Sigmoid colon (tissue), 7 donors: Measurements from ENCODE around the gene TMEM214. TPM values are rescaled to one million over a fixed set of nuclear protein-coding genes. Genes with fewer than 3 reads are reported as not detected.

Source experiments
- DNase-seq: peaks from one replicate; pipeline ENCODE4 v3.0.0-alpha.2; 2019
- H3K27ac ChIP-seq, 4 donors: fragments of 200-600 bp; sonication (generic); one replicate each; pipeline ENCODE4 v1.5.1; 2016 to 2019; ENCODE audit warnings: mild to moderate bottlenecking in 1 of 4
- H3K27me3 ChIP-seq, 3 donors: fragments of 200-600 bp; sonication (generic); one replicate each; pipeline ENCODE4 v1.5.1; 2019; ENCODE audit warnings: mild to moderate bottlenecking in 1 of 3
- H3K36me3 ChIP-seq, 4 donors: fragments of 200-600 bp; sonication (generic); one replicate each; pipeline ENCODE4 v1.5.1; 2016 to 2019
- H3K4me1 ChIP-seq, 4 donors: fragments of 200-600 bp; sonication (generic); one replicate each; pipeline ENCODE4 v1.5.1; 2017 to 2019
- H3K4me3 ChIP-seq, 4 donors: fragments of 200-600 bp; sonication (generic); one replicate each; pipeline ENCODE4 v1.5.1; 2017 to 2019; ENCODE audit warnings: mild to moderate bottlenecking in 2 of 4, moderate library complexity in 1 of 4
- H3K9me3 ChIP-seq, 4 donors: fragments of 200-600 bp in 3 of 4; sonication (generic) in 3 of 4; one replicate each; pipeline versions ENCODE4 v1.5.1 to v1.6.1; 2013 to 2019
- EP300 ChIP-seq, 4 donors: sonication (generic); formaldehyde crosslinking; IDR thresholded peaks; one replicate each; pipeline ENCODE4 v1.6.1; 2017; ENCODE audit warnings: antibody characterized with exemption in 4 of 4
- POLR2A ChIP-seq, 2 donors: fragments of 450-650 bp; IDR thresholded peaks; one replicate each; pipeline ENCODE4 v1.6.1; 2016; ENCODE audit warnings: antibody characterized with exemption in 2 of 2, mild to moderate bottlenecking in 2 of 2, moderate library complexity in 2 of 2
- POLR2AphosphoS5 ChIP-seq, 4 donors: sonication (generic); formaldehyde crosslinking; IDR thresholded peaks; one replicate each; pipeline ENCODE4 v1.6.1; 2017; ENCODE audit warnings: antibody characterized with exemption in 4 of 4
- WGBS, 2 donors: extraction: QIAGEN DNeasy Blood & Tissue Kit; methylation state at CpG; one replicate each; pipeline ENCODE4 v1.1.7; 2013; 5-methylcytosine and 5-hydroxymethylcytosine counted together
- intact Hi-C: fragments of 100-400 bp; cut with DNase I; formaldehyde crosslinking; loops from one replicate; pipeline ENCODE4 v1.15.1; 2023
- polyA plus RNA-seq, 3 donors: library from polyadenylated mRNA; stranded (reverse); fragments of 200-250 nt; gene quantifications; one replicate each; pipeline ENCODE4 v1.2.3, GENCODE V29; 2013
- total RNA-seq, 4 donors: library from RNA; depleted of rRNA; stranded (reverse); fragments of >200 nt; gene quantifications; one replicate each; pipeline ENCODE4 v1.1.0, GENCODE V29; 2016
- TF ChIP-seq, protein P1 (sequence below), 4 experiments: fragments of 450-650 bp in 3 of 4; fragments of 200-600 bp in 1 of 4; IDR thresholded peaks; one replicate each; pipeline ENCODE4 v1.5.1; 2016 to 2019; ENCODE audit warnings: antibody characterized with exemption in 4 of 4, mild to moderate bottlenecking in 3 of 4, moderate library complexity in 2 of 4
- donor health status: healthy with polysubstance abuse.
- donor health status: Bipolar disorder and iron deficiency.
- donor health status: healthy.

TMEM214 gene
- total and polyA plus RNA-seq, 7 donors = 16.0 to 65.7 (median 33.9) TPM

DNA sequence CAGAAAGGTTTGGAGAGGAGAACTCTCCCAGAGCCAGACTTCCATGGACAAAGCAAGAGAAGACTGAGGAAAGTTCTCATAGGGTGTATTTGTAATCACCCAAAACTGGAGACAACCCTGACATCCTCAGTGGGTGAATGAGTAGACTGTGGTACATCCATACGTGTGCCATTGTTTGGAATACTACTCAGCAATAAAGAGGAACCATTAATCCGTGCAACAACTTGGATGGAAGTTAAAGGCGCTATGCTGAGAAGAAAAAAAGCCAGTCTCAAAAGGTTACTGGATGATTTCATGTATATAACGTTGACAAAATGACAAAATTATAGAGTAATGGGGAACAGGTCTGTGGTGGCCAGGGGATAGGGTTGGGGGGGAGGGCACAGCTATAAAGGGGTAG is 24.1 kb upstream of the TMEM214 start:
- peaks cover 0 to 3% (median 0%) of the 10 kb centered on the region in 4 donors for H3K4me1 ChIP-seq
- WGBS, 2 donors = 90 to 91% methylated on average over 4 of the region's 4 CpGs
- no peaks in the 10 kb centered on the region for H3K9me3 ChIP-seq
- intact Hi-C loops = no loop called here
- H3K4me3 ChIP-seq = no peak overlapping the region
- no peak for TF ChIP-seq POLR2AphosphoS5 (IDR thresholded peaks at IDR 0.05)
- no peak for TF ChIP-seq POLR2A (IDR thresholded peaks at IDR 0.05)
- TF ChIP-seq EP300 (IDR thresholded peaks at IDR 0.05) = no peak
- TF ChIP-seq, protein P1, sequence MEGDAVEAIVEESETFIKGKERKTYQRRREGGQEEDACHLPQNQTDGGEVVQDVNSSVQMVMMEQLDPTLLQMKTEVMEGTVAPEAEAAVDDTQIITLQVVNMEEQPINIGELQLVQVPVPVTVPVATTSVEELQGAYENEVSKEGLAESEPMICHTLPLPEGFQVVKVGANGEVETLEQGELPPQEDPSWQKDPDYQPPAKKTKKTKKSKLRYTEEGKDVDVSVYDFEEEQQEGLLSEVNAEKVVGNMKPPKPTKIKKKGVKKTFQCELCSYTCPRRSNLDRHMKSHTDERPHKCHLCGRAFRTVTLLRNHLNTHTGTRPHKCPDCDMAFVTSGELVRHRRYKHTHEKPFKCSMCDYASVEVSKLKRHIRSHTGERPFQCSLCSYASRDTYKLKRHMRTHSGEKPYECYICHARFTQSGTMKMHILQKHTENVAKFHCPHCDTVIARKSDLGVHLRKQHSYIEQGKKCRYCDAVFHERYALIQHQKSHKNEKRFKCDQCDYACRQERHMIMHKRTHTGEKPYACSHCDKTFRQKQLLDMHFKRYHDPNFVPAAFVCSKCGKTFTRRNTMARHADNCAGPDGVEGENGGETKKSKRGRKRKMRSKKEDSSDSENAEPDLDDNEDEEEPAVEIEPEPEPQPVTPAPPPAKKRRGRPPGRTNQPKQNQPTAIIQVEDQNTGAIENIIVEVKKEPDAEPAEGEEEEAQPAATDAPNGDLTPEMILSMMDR (IDR thresholded peaks at IDR 0.05) = no peak
- no peaks in the 10 kb centered on the region for H3K27me3 ChIP-seq
- no peaks in the 10 kb centered on the region for H3K36me3 ChIP-seq
- no peak for DNase-seq
- no peak overlapping the region for H3K27ac ChIP-seq

DNA sequence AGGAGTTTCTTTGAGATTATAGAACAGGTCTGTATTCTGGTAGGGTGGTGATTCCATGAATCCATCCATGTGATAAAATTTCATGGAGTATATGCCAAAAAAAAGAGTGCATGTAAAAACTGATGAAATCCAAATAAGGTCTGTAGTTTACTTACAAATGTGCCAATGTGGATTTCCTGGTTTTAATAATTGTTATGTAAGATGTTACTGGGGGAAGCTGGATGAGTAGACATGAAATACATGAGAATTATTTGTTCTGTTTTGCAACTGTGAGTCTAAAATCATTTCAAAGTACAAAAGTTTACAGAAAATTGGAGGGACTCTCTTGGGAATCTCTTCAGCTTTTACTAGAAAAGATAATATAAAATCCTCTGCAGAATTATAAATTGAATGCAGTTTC is 23.7 kb upstream of the TMEM214 start:
- intact Hi-C loops = no loop called here
- Histone ChIP-seq H3K27me3 (no peaks in the 10 kb centered on the region), H3K4me3 (no peak overlapping the region), H3K27ac (no peak overlapping the region), H3K36me3 (no peaks in the 10 kb centered on the region), H3K9me3 (no peaks in the 10 kb centered on the region), H3K4me1 (peaks cover 0 to 3% (median 0%) of the 10 kb centered on the region in 4 donors)
- DNase-seq = no peak
- TF ChIP-seq, protein P1 (IDR thresholded peaks at IDR 0.05) = no peak
- TF ChIP-seq POLR2AphosphoS5 (IDR thresholded peaks at IDR 0.05) (no peak), EP300 (IDR thresholded peaks at IDR 0.05) (no peak), POLR2A (IDR thresholded peaks at IDR 0.05) (no peak)

DNA sequence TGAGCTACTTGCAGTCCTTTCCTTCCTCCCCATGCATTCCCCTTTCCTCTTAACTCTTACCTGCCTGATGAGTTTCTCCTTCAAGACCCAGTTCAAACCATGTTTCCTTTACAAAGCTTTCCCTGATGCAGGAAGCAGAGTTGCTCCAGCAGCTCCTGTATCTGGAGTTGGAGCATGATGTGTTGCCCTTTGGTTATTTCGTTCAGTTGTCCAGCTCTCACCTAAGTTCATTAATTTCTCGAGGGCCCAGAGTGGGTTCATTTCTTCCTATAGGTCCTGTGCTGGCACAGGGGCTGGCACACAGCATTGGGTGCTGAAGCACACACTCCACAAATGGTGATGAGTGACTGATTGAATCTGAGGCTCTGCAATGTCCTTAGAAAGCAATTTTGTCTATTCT is 23.0 kb upstream of the TMEM214 start:
- no peak overlapping the region for H3K27ac ChIP-seq
- H3K36me3 ChIP-seq = no peaks in the 10 kb centered on the region
- DNase-seq = no peak
- H3K27me3 ChIP-seq = no peaks in the 10 kb centered on the region
- no peak overlapping the region for H3K4me3 ChIP-seq
- peaks cover 0 to 3% (median 0%) of the 10 kb centered on the region in 4 donors for H3K4me1 ChIP-seq
- TF ChIP-seq POLR2A (IDR thresholded peaks at IDR 0.05) = no peak
- no peak for TF ChIP-seq POLR2AphosphoS5 (IDR thresholded peaks at IDR 0.05)
- TF ChIP-seq EP300 (IDR thresholded peaks at IDR 0.05) = no peak
- TF ChIP-seq, protein P1 (IDR thresholded peaks at IDR 0.05) = no peak
- 85 to 86% methylated on average over 2 of the region's 2 CpGs for WGBS, 2 donors
- intact Hi-C loops = no loop called here
- no peaks in the 10 kb centered on the region for H3K9me3 ChIP-seq

DNA sequence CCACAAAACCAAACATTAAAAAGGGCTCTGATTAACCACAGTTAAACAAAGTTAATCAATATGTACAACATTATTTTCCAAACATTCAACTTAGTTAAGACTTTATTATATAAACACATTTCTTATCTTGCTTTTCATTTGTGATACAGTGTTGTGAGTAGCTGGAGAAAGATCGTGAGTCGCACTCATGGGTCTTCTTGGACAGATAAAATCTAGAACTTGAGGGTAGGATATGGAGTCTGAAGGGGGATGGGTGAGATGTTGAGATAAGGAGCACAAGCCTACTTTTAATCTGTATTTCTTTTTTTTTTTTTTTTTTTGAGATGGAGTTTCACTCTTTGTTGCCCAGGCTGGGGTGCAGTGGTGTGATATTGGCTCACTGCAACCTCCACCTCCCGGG is 22.6 kb upstream of the TMEM214 start:
- DNase-seq = no peak
- Histone ChIP-seq H3K27me3 (no peaks in the 10 kb centered on the region), H3K36me3 (no peaks in the 10 kb centered on the region), H3K27ac (no peak overlapping the region), H3K4me3 (no peak overlapping the region), H3K9me3 (no peaks in the 10 kb centered on the region), H3K4me1 (peaks cover 0 to 4% (median under 1%) of the 10 kb centered on the region in 4 donors)
- TF ChIP-seq POLR2AphosphoS5 (IDR thresholded peaks at IDR 0.05) (no peak), EP300 (IDR thresholded peaks at IDR 0.05) (no peak), POLR2A (IDR thresholded peaks at IDR 0.05) (no peak)
- TF ChIP-seq, protein P1 (IDR thresholded peaks at IDR 0.05) = no peak
- WGBS, 2 donors = 85 to 90% methylated on average over 3 of the region's 3 CpGs
- intact Hi-C loops = no loop called here

DNA sequence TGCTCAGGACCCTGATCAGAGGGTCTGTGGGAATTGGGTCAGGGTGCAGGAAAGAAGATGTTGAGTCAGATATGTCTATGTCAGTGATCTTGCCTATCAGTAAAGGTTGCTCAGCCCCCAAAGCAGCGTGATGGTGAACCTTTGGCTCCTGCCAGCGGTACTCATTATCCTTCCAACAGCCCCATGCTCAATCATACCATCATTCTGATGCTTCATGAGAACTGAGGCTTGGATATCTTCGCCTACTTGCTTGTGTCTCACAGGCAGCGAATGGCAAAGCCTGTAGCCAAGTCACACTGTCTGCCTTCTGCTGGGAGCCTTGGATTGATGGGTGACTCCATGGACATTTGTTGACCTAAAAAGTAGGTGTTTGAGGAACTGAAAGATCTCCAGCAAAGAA is 19.0 kb upstream of the TMEM214 start:
- Histone ChIP-seq H3K4me1 (peaks cover 0 to 15% (median 11%) of the 10 kb centered on the region in 4 donors), H3K36me3 (no peaks in the 10 kb centered on the region), H3K4me3 (no peak overlapping the region), H3K27ac (no peak overlapping the region), H3K27me3 (no peaks in the 10 kb centered on the region), H3K9me3 (no peaks in the 10 kb centered on the region)
- TF ChIP-seq EP300 (IDR thresholded peaks at IDR 0.05) (no peak), POLR2AphosphoS5 (IDR thresholded peaks at IDR 0.05) (no peak), POLR2A (IDR thresholded peaks at IDR 0.05) (no peak)
- TF ChIP-seq, protein P1 (IDR thresholded peaks at IDR 0.05) = no peak
- no peak for DNase-seq
- intact Hi-C loops = no loop called here
- WGBS, 2 donors = 96% methylated on average over 4 of the region's 4 CpGs
